ENCODE data around the gene ATP6V0D1.
A peak's percentile ranks its signal among the peaks of the same experiment; 100 is the strongest.

ATP6V0D1 gene

GRCh38 chr16:67446968-67447507 lies 33.9 kb downstream of the ATP6V0D1 start:
- no peak overlapping the region for H3K4me3 Mint-ChIP-seq
- no peak overlapping the region for H3K27ac Mint-ChIP-seq
- no peaks in the 10 kb centered on the region for H3K4me1 Mint-ChIP-seq
- ATAC-seq, result no peak
- H3K36me3 Mint-ChIP-seq (ENCODE audit: low read depth), result no peaks in the 10 kb centered on the region
- no peaks in the 10 kb centered on the region for H3K9me3 Mint-ChIP-seq
- no peak for DNase-seq
- H3K27me3 Mint-ChIP-seq, result no peaks in the 10 kb centered on the region

GRCh38 chr16:67445913-67446907 lies 34.7 kb downstream of the ATP6V0D1 start:
- Mint-ChIP-seq H3K27me3 (no peaks in the 10 kb centered on the region), H3K9me3 (no peaks in the 10 kb centered on the region), H3K4me3 (no peak overlapping the region), H3K36me3 (ENCODE audit: low read depth) (no peaks in the 10 kb centered on the region), H3K27ac (no peak overlapping the region), H3K4me1 (no peaks in the 10 kb centered on the region)
- ATAC-seq (no peak), DNase-seq (no peak)

- no peak for ATAC-seq
- Mint-ChIP-seq H3K36me3 (ENCODE audit: low read depth) (no peaks in the 10 kb centered on the region), H3K4me3 (no peak overlapping the region), H3K27ac (no peak overlapping the region), H3K4me1 (no peaks in the 10 kb centered on the region), H3K27me3 (no peaks in the 10 kb centered on the region), H3K9me3 (no peaks in the 10 kb centered on the region)
- no peak for DNase-seq
These were observed 35.5 kb downstream of the ATP6V0D1 start for GRCh38 chr16:67445441-67445912.

GRCh38 chr16:67445126-67445426 lies 35.9 kb downstream of the ATP6V0D1 start:
- no peaks in the 10 kb centered on the region for H3K9me3 Mint-ChIP-seq
- no peak overlapping the region for H3K27ac Mint-ChIP-seq
- H3K4me1 Mint-ChIP-seq, result no peaks in the 10 kb centered on the region

GRCh38 chr16:67444259-67445125 lies 36.5 kb downstream of the ATP6V0D1 start:
- DNase-seq (no peak), ATAC-seq (no peak)
- no peaks in the 10 kb centered on the region for H3K4me1 Mint-ChIP-seq
- H3K27me3 Mint-ChIP-seq, result no peaks in the 10 kb centered on the region
- H3K9me3 Mint-ChIP-seq, result no peaks in the 10 kb centered on the region
- no peak overlapping the region for H3K4me3 Mint-ChIP-seq
- no peak overlapping the region for H3K27ac Mint-ChIP-seq
- no peaks in the 10 kb centered on the region for H3K36me3 Mint-ChIP-seq (ENCODE audit: low read depth)

More at GRCh38 chr16:67445126-67445426, 35.9 kb downstream of the ATP6V0D1 start:
- Mint-ChIP-seq H3K36me3 (ENCODE audit: low read depth) (no peaks in the 10 kb centered on the region), H3K27me3 (no peaks in the 10 kb centered on the region), H3K4me3 (no peak overlapping the region)
- ATAC-seq, result no peak
- no peak for DNase-seq

GRCh38 chr16:67443265-67443664 lies 37.7 kb downstream of the ATP6V0D1 start:
- Mint-ChIP-seq H3K36me3 (ENCODE audit: low read depth) (peaks cover 3% of the 10 kb centered on the region), H3K9me3 (no peaks in the 10 kb centered on the region), H3K4me1 (no peaks in the 10 kb centered on the region), H3K27ac (no peak overlapping the region), H3K4me3 (no peak overlapping the region), H3K27me3 (no peaks in the 10 kb centered on the region)
- no peak for ATAC-seq
- no peak for DNase-seq

- Mint-ChIP-seq H3K27ac (no peak overlapping the region), H3K9me3 (no peaks in the 10 kb centered on the region), H3K4me3 (no peak overlapping the region), H3K36me3 (ENCODE audit: low read depth) (peaks cover 3% of the 10 kb centered on the region), H3K4me1 (peaks cover 2% of the 10 kb centered on the region), H3K27me3 (no peaks in the 10 kb centered on the region)
- no peak for DNase-seq
- ATAC-seq, result no peak
These were observed 38.2 kb downstream of the ATP6V0D1 start for GRCh38 chr16:67442581-67443255.

GRCh38 chr16:67441907-67442306 lies 39.0 kb downstream of the ATP6V0D1 start:
- H3K27ac Mint-ChIP-seq, result no peak overlapping the region
- H3K27me3 Mint-ChIP-seq, result no peaks in the 10 kb centered on the region
- no peaks in the 10 kb centered on the region for H3K9me3 Mint-ChIP-seq
- no peak overlapping the region for H3K4me3 Mint-ChIP-seq
- DNase-seq (no peak), ATAC-seq (no peak)
- H3K4me1 Mint-ChIP-seq, result peaks cover 4% of the 10 kb centered on the region
- H3K36me3 Mint-ChIP-seq (ENCODE audit: low read depth), result peaks cover 5% of the 10 kb centered on the region

GRCh38 chr16:67441271-67441753 lies 39.6 kb downstream of the ATP6V0D1 start:
- peaks cover 6% of the 10 kb centered on the region for H3K36me3 Mint-ChIP-seq (ENCODE audit: low read depth)
- ATAC-seq (no peak), DNase-seq (no peak)
- no peak overlapping the region for H3K27ac Mint-ChIP-seq
- H3K4me3 Mint-ChIP-seq, result no peak overlapping the region
- H3K4me1 Mint-ChIP-seq, result peaks cover 4% of the 10 kb centered on the region
- H3K27me3 Mint-ChIP-seq, result no peaks in the 10 kb centered on the region
- H3K9me3 Mint-ChIP-seq, result no peaks in the 10 kb centered on the region

GRCh38 chr16:67438824-67439393 lies 42.0 kb downstream of the ATP6V0D1 start:
- DNase-seq, result no peak
- Mint-ChIP-seq H3K27me3 (no peaks in the 10 kb centered on the region), H3K4me3 (no peak overlapping the region), H3K4me1 (peaks cover 4% of the 10 kb centered on the region), H3K27ac (no peak overlapping the region), H3K36me3 (ENCODE audit: low read depth) (peaks cover 6% of the 10 kb centered on the region), H3K9me3 (no peaks in the 10 kb centered on the region)
- no peak for ATAC-seq

GRCh38 chr16:67438098-67438791 lies 42.7 kb downstream of the ATP6V0D1 start:
- ATAC-seq (no peak), DNase-seq (no peak)
- H3K27ac Mint-ChIP-seq, result no peak overlapping the region
- no peaks in the 10 kb centered on the region for H3K27me3 Mint-ChIP-seq
- H3K4me3 Mint-ChIP-seq, result no peak overlapping the region
- H3K36me3 Mint-ChIP-seq (ENCODE audit: low read depth), result peaks cover 6% of the 10 kb centered on the region
- peaks cover 4% of the 10 kb centered on the region for H3K4me1 Mint-ChIP-seq
- no peaks in the 10 kb centered on the region for H3K9me3 Mint-ChIP-seq

- Mint-ChIP-seq H3K27me3 (peaks cover 1% of the 10 kb centered on the region), H3K4me1 (peaks cover 4% of the 10 kb centered on the region), H3K27ac (no peak overlapping the region), H3K36me3 (ENCODE audit: low read depth) (peaks cover 6% of the 10 kb centered on the region), H3K4me3 (no peak overlapping the region), H3K9me3 (no peaks in the 10 kb centered on the region)
- DNase-seq (no peak), ATAC-seq (peak; percentile 45)
These were observed 43.4 kb downstream of the ATP6V0D1 start for GRCh38 chr16:67437513-67437912.

- no peak overlapping the region for H3K27ac Mint-ChIP-seq
- no peak overlapping the region for H3K4me3 Mint-ChIP-seq
- DNase-seq, result no peak
- H3K4me1 Mint-ChIP-seq, result peaks cover 8% of the 10 kb centered on the region
- no peaks in the 10 kb centered on the region for H3K9me3 Mint-ChIP-seq
- peaks cover 7% of the 10 kb centered on the region for H3K27me3 Mint-ChIP-seq
- H3K36me3 Mint-ChIP-seq (ENCODE audit: low read depth), result peaks cover 6% of the 10 kb centered on the region
- no peak for ATAC-seq
These were observed 44.2 kb downstream of the ATP6V0D1 start for GRCh38 chr16:67436640-67437193.
